Osteoblast (primary cell): ENCODE results near the gene LYST. TPM values are rescaled to one million over a fixed set of nuclear protein-coding genes. Genes with fewer than 3 reads are reported as not detected.
A peak's percentile ranks its signal among the peaks of the same experiment; 100 is the strongest.

ENCODE experiments used
- DNase-seq: peaks from one replicate; pipeline ENCODE4 v3.0.0; 2011; ENCODE audit warnings: low spot score, mixed read lengths; ENCODE audit not compliant: insufficient read length; ENCODE audit errors: missing footprints
- H2AFZ ChIP-seq: 2 replicates; pipeline ENCODE4 v1.6.0; 2011; ENCODE audit warnings: mild to moderate bottlenecking, low read length
- H3K27ac ChIP-seq: 2 replicates; pipeline ENCODE4 v1.5.1; 2011; ENCODE audit warnings: mild to moderate bottlenecking, low read depth, low read length, moderate library complexity
- H3K27me3 ChIP-seq: 2 replicates; pipeline ENCODE4 v1.6.0; 2012; ENCODE audit warnings: mild to moderate bottlenecking, control low read depth, inconsistent platforms, low read length, moderate library complexity; ENCODE audit not compliant: insufficient read depth
- H3K36me3 ChIP-seq: 2 replicates; pipeline ENCODE4 v1.5.1; 2011; ENCODE audit warnings: mild to moderate bottlenecking, low read length, control low read depth, moderate library complexity; ENCODE audit not compliant: insufficient read depth
- H3K4me1 ChIP-seq: 2 replicates; pipeline ENCODE4 v1.5.1; 2011; ENCODE audit warnings: mild to moderate bottlenecking, low read length, control low read depth, moderate library complexity; ENCODE audit not compliant: insufficient read depth
- H3K4me2 ChIP-seq: 2 replicates; pipeline ENCODE4 v1.6.0; 2011; ENCODE audit warnings: mild to moderate bottlenecking, low read length; ENCODE audit not compliant: insufficient read depth
- H3K4me3 ChIP-seq: fragments of 200-600 bp; sonication (generic); 3 replicates; pipeline ENCODE4 v1.5.1; 2012; ENCODE audit warnings: mild to moderate bottlenecking, low read length, inconsistent platforms; ENCODE audit not compliant: insufficient read depth
- H3K79me2 ChIP-seq: 2 replicates; pipeline ENCODE4 v1.6.0; 2012; ENCODE audit warnings: mild to moderate bottlenecking, low read length, control low read depth, inconsistent platforms; ENCODE audit not compliant: insufficient read depth
- H3K9me3 ChIP-seq: 2 replicates; pipeline ENCODE4 v1.5.1; 2011; ENCODE audit warnings: low read depth, low read length, control low read depth
- H4K20me1 ChIP-seq: 2 replicates; pipeline ENCODE4 v1.6.0; 2012; ENCODE audit warnings: mild to moderate bottlenecking, low read length, control low read depth; ENCODE audit not compliant: insufficient read depth
- total RNA-seq: library from RNA; depleted of rRNA; stranded (reverse); fragments of >200 nt; gene quantifications from 2 replicates; pipeline ENCODE4 v1.2.3, GENCODE V29; 2012
- TF ChIP-seq, protein P1 (sequence below): IDR thresholded peaks from 2 replicates; pipeline ENCODE4 v1.5.1; 2011; ENCODE audit warnings: mild to moderate bottlenecking, low read depth, low read length, moderate library complexity; ENCODE audit errors: extremely low read depth

LYST gene
- total RNA-seq, 1 donor: 63.0 TPM

GRCh38 chr1:235911300-235911662 is 44.6 kb upstream of the LYST start:
- Histone ChIP-seq H3K4me2 (no peak overlapping the region), H3K4me3 (no peak overlapping the region), H3K9me3 (no peaks in the 10 kb centered on the region), H3K27ac (peak overlapping the region; percentile 96), H3K4me1 (peaks cover 46% of the 10 kb centered on the region), H3K36me3 (no peaks in the 10 kb centered on the region), H4K20me1 (no peaks in the 10 kb centered on the region), H3K27me3 (no peaks in the 10 kb centered on the region), H2AFZ (no peak overlapping the region), H3K79me2 (no peaks in the 10 kb centered on the region)
- TF ChIP-seq, protein P1, sequence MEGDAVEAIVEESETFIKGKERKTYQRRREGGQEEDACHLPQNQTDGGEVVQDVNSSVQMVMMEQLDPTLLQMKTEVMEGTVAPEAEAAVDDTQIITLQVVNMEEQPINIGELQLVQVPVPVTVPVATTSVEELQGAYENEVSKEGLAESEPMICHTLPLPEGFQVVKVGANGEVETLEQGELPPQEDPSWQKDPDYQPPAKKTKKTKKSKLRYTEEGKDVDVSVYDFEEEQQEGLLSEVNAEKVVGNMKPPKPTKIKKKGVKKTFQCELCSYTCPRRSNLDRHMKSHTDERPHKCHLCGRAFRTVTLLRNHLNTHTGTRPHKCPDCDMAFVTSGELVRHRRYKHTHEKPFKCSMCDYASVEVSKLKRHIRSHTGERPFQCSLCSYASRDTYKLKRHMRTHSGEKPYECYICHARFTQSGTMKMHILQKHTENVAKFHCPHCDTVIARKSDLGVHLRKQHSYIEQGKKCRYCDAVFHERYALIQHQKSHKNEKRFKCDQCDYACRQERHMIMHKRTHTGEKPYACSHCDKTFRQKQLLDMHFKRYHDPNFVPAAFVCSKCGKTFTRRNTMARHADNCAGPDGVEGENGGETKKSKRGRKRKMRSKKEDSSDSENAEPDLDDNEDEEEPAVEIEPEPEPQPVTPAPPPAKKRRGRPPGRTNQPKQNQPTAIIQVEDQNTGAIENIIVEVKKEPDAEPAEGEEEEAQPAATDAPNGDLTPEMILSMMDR: no peak
- DNase-seq: no peak

DNA sequence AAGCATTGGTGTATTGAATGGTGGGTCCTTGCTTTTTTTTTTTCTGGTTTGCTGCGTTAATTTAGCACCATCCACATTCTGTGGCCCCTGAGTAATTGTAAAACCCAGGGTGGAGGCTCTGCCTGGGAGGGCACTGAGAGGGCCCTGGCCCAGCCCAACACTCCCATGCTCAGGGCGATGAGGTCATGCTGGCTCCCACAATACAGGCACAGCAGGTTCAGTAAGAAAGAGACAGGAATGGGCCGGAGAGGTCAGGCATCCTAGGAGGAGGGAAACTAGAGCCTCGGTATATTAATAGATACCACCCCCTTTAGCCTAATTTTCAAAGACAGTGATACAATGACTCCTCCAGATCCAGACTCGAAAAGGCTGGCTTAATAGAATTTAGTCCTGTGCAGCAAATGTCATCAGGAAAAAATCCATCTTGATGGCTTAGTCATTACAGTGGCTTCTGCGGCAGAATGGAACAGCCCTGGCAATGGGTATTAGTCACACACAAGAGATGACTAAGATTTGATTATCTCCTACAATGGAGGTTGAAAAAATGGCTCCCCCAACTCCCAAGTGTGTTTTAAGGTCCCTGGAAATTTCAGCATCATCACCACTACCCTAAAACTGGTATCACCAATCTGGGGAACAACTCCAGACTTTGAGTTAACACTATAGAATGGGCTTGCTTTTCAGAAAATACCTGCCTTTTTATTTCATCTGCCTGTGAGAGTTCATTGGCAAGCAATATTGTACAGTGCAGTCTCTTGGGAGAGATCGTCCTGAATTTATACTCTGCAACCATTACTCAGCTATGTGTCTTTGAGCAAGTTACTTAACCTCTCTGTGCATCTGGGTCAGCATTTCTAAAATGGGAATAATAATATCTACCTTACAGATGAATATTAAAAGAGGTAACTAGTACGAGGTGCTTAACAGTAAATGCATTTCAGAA is 43.9 kb upstream of the LYST start:
- Histone ChIP-seq H3K4me1 (peaks cover 46% of the 10 kb centered on the region), H3K27me3 (no peaks in the 10 kb centered on the region), H3K4me3 (no peak overlapping the region), H4K20me1 (no peaks in the 10 kb centered on the region), H3K9me3 (no peaks in the 10 kb centered on the region), H3K36me3 (no peaks in the 10 kb centered on the region), H3K79me2 (no peaks in the 10 kb centered on the region), H3K27ac (peak overlapping the region; percentile 96), H3K4me2 (peak overlapping the region; percentile 72), H2AFZ (no peak overlapping the region)
- TF ChIP-seq, protein P1: no peak
- DNase-seq: peak; percentile 90

GRCh38 chr1:235908742-235909520 is 42.2 kb upstream of the LYST start:
- H3K9me3 ChIP-seq: no peaks in the 10 kb centered on the region
- peak overlapping the region; percentile 26 for H3K4me3 ChIP-seq
- H3K4me2 ChIP-seq: peak overlapping the region; percentile 76
- H3K27me3 ChIP-seq: no peaks in the 10 kb centered on the region
- TF ChIP-seq, protein P1: no peak
- H3K79me2 ChIP-seq: no peaks in the 10 kb centered on the region
- no peaks in the 10 kb centered on the region for H4K20me1 ChIP-seq
- peak overlapping the region; percentile 51 for H2AFZ ChIP-seq
- DNase-seq: peak; percentile 79
- H3K27ac ChIP-seq: peak overlapping the region; percentile 96
- H3K4me1 ChIP-seq: peaks cover 45% of the 10 kb centered on the region
- no peaks in the 10 kb centered on the region for H3K36me3 ChIP-seq

GRCh38 chr1:235907897-235908240 is 41.2 kb upstream of the LYST start:
- no peak overlapping the region for H2AFZ ChIP-seq
- no peak overlapping the region for H3K4me3 ChIP-seq
- H4K20me1 ChIP-seq: no peaks in the 10 kb centered on the region
- H3K4me2 ChIP-seq: no peak overlapping the region
- H3K36me3 ChIP-seq: no peaks in the 10 kb centered on the region
- H3K79me2 ChIP-seq: no peaks in the 10 kb centered on the region
- no peak for DNase-seq
- TF ChIP-seq, protein P1: no peak
- no peak overlapping the region for H3K27ac ChIP-seq
- H3K27me3 ChIP-seq: no peaks in the 10 kb centered on the region
- H3K4me1 ChIP-seq: peaks cover 42% of the 10 kb centered on the region
- no peaks in the 10 kb centered on the region for H3K9me3 ChIP-seq
